Heart left ventricle (tissue), 16 donors: ENCODE measurements around the gene HSBP1L1. TPM values are rescaled to one million over a fixed set of nuclear protein-coding genes. Genes with fewer than 3 reads are reported as not detected.

Experiments used
- ATAC-seq, 4 donors: fragments of 200-7000 bp; cut with Tn5 transposase; one replicate each; pipeline ENCODE4 v1.9.1; 2020 to 2022; ENCODE audit warnings: moderate library complexity in 4 of 4, mild to moderate bottlenecking in 3 of 4, moderate number of reproducible peaks in 1 of 4
- DNase-seq, 5 donors: peaks; one replicate each; pipeline ENCODE4 v3.0.0-alpha.2; 2020
- H3K27ac ChIP-seq, 12 donors: fragments of 200-600 bp; sonication (generic) in 4 of 12; one replicate each; pipeline versions ENCODE4 v1.5.0 to v1.8.0; 2016 to 2022; ENCODE audit warnings: mild to moderate bottlenecking in 2 of 12
- H3K27me3 ChIP-seq, 9 donors: fragments of 200-600 bp; sonication (generic) in 2 of 9; one replicate each; pipeline versions ENCODE4 v1.5.1 to v1.8.0; 2016 to 2022; ENCODE audit warnings: mild to moderate bottlenecking in 3 of 9
- H3K36me3 ChIP-seq, 9 donors: fragments of 200-600 bp; sonication (generic) in 2 of 9; one replicate each; pipeline versions ENCODE4 v1.5.0 to v1.8.0; 2018 to 2022; ENCODE audit warnings: mild to moderate bottlenecking in 2 of 9
- H3K4me1 ChIP-seq, 12 donors: fragments of 200-600 bp; sonication (generic) in 4 of 12; one replicate each; pipeline versions ENCODE4 v1.5.0 to v1.8.0; 2016 to 2022; ENCODE audit warnings: mild to moderate bottlenecking in 3 of 12
- H3K4me3 ChIP-seq, 12 donors: fragments of 200-600 bp; sonication (generic) in 4 of 12; one replicate each; pipeline versions ENCODE4 v1.5.0 to v1.8.0; 2017 to 2022; ENCODE audit warnings: mild to moderate bottlenecking in 9 of 12, moderate library complexity in 4 of 12
- H3K9me3 ChIP-seq, 12 donors: fragments of 200-600 bp; sonication (generic) in 4 of 12; one replicate each; pipeline versions ENCODE4 v1.5.0 to v1.8.0; 2016 to 2022; ENCODE audit warnings: mild to moderate bottlenecking in 1 of 12
- CTCF ChIP-seq, 12 donors: fragments of 200-600 bp; sonication (generic) in 4 of 12; IDR thresholded peaks; one replicate each; pipeline versions ENCODE4 v1.5.0 to v1.8.0; 2018 to 2022; ENCODE audit warnings: antibody characterized with exemption in 12 of 12, mild to moderate bottlenecking in 5 of 12
- POLR2A ChIP-seq, 2 donors: fragments of 450-650 bp; IDR thresholded peaks; one replicate each; pipeline ENCODE4 v1.6.1; 2017; ENCODE audit warnings: antibody characterized with exemption in 2 of 2, mild to moderate bottlenecking in 2 of 2, moderate library complexity in 2 of 2
- whole genome bisulfite sequencing, 4 donors: extraction: QIAGEN DNeasy Blood & Tissue Kit in 2 of 4; methylation state at CpG; one replicate each; pipeline versions ENCODE4 v1.1.5 to v1.1.7; 2013 to 2018; 5-methylcytosine and 5-hydroxymethylcytosine counted together
- intact Hi-C, 10 donors: fragments of 100-400 bp; cut with DNase I; formaldehyde crosslinking; loops; one replicate each; pipeline versions ENCODE4 v1.11.1 to v1.14.2; 2022
- polyA plus RNA-seq, 2 donors: library from polyadenylated mRNA; stranded (reverse); fragments of 200-250 nt; gene quantifications; one replicate each; pipeline ENCODE4 v1.2.3, GENCODE V29; 2013
- total RNA-seq, 9 donors: library from RNA; depleted of rRNA in 2 of 9; stranded (reverse); fragments of >200 nt in 2 of 9; fragmentation: NEBNext Ultra II Directional in 3 of 9; extraction: Animal tissue kit (Norgen Biotek cat#: 25700) in 3 of 9; gene quantifications; one replicate each; pipeline versions ENCODE4 v1.1.0 to v1.2.4, GENCODE V29; 2016 to 2023
- donor health status: ischemic (EF 13 %, LVEDD 7.1; RV severe dilation, severe dysfunction).
- donor health status: healthy with polysubstance abuse.
- donor health status: DM: no; HTN: yes; CAD: no.
- donor health status: DM: no; HTN: no; CAD: no.
- donor health status: ischemic (EF 25% LVEDD 6.9; RV normal size, moderate dysfunction).
- donor health status: ischemic (EF 25% LVEDD 5.7; RV mildly dilated, moderate dysfunction).
- donor health status: healthy.
- donor health status: DM: yes; HTN: yes; CAD: no.
- donor health status: ischemic (EF 35%, LVEDD 5.7; RV mildly dilated, moderate dysfunction).
- donor health status: nonischemic (EF 11% LVEDD 7.7; RV severe dilation, severe dysfunction).
- donor health status: DM: yes; HTN: yes; CAD: no.
- donor health status: PGD.
- donor health status: ischemic (EF 29% LVEDD 5.4; RV normal size, mild dysfunction).
- donor health status: nonischemic (EF 23%, LVEDD 6.1; RV moderate dilation, normal function).

HSBP1L1 gene
- total and polyA plus RNA-seq, 11 donors = 3.6 to 27.5 (median 7.1) TPM

- TF ChIP-seq CTCF (IDR thresholded peaks at IDR 0.05) = no peak
- TF ChIP-seq POLR2A (IDR thresholded peaks at IDR 0.05) = no peak
- H3K27ac ChIP-seq = no peak overlapping the region
- WGBS, 4 donors = 68 to 77% (median 71%) methylated on average over 11 to 17 of the region's 17 CpGs
- peaks cover 0 to 90% (median 53%) of the 10 kb centered on the region in 12 donors for H3K4me1 ChIP-seq
- DNase-seq = peak in 1 of 5 donors; percentile 42
- intact Hi-C loops = loop anchor here in 2 of 10 donors (10.0 kb wide), 2 partner anchors 61 to 551 kb away; partner anchors contain the start of gene NFATC1 (in 1 of the 2)
- ATAC-seq = no peak
- no peaks in the 10 kb centered on the region for H3K9me3 ChIP-seq
- peaks cover 0 to 48% (median 33%) of the 10 kb centered on the region in 9 donors for H3K36me3 ChIP-seq
- no peaks in the 10 kb centered on the region for H3K27me3 ChIP-seq
- no peak overlapping the region for H3K4me3 ChIP-seq
These were observed 19.1 kb upstream of the HSBP1L1 start for GRCh38 chr18:79945118-79946042.

- H3K4me1 ChIP-seq = peaks cover 0 to 85% (median 56%) of the 10 kb centered on the region in 12 donors
- no peak for ATAC-seq
- no peak overlapping the region for H3K27ac ChIP-seq
- H3K4me3 ChIP-seq = no peak overlapping the region
- TF ChIP-seq POLR2A (IDR thresholded peaks at IDR 0.05) = no peak
- TF ChIP-seq CTCF (IDR thresholded peaks at IDR 0.05) = no peak
- no peaks in the 10 kb centered on the region for H3K27me3 ChIP-seq
- 87 to 92% (median 90%) methylated on average over 13 to 14 of the region's 14 CpGs for WGBS, 4 donors
- DNase-seq = no peak
- intact Hi-C loops = loop anchor here in 2 of 10 donors (10.0 kb wide), 2 partner anchors 62 to 552 kb away; partner anchors contain the start of gene NFATC1 (in 1 of the 2)
- H3K36me3 ChIP-seq = peaks cover 0 to 30% (median 16%) of the 10 kb centered on the region in 9 donors
- H3K9me3 ChIP-seq = no peaks in the 10 kb centered on the region
These were observed 17.2 kb upstream of the HSBP1L1 start for GRCh38 chr18:79947054-79947755.

GRCh38 chr18:79947881-79948610, 16.4 kb upstream of the HSBP1L1 start:
- H3K36me3 ChIP-seq = peaks cover 0 to 22% (median 8%) of the 10 kb centered on the region in 9 donors
- H3K4me1 ChIP-seq = peaks cover 0 to 79% (median 55%) of the 10 kb centered on the region in 12 donors
- TF ChIP-seq CTCF (IDR thresholded peaks at IDR 0.05) = no peak
- TF ChIP-seq POLR2A (IDR thresholded peaks at IDR 0.05) = no peak
- WGBS, 4 donors = 87 to 99% (median 96%) methylated on average over 14 to 15 of the region's 15 CpGs
- ATAC-seq (no peak), DNase-seq (no peak)
- H3K27me3 ChIP-seq = no peaks in the 10 kb centered on the region
- no peak overlapping the region for H3K27ac ChIP-seq
- H3K9me3 ChIP-seq = no peaks in the 10 kb centered on the region
- H3K4me3 ChIP-seq = no peak overlapping the region
- intact Hi-C loops = loop anchor here in 3 of 10 donors (2.0 to 10.0 kb wide), 3 partner anchors 41 to 553 kb away; partner anchors contain the start of genes NFATC1 (in 1 of the 3) and TXNL4A (in 1 of the 3)
